A549 (cell line): ENCODE measurements around the gene TIGD6. TPM values are rescaled to one million over a fixed set of nuclear protein-coding genes. Genes with fewer than 3 reads are reported as not detected.

Experiments
- ATAC-seq, 2 experiments: fragments of 200-7000 bp in 1 of 2; fragments of >200 bp in 1 of 2; cut with Nextera tagmentation in 1 of 2; cut with Tn5 transposase in 1 of 2; 3 replicates each; pipeline versions ENCODE4 v1.8.0 to v1.9.1; 2018 to 2020; ENCODE audit warnings: mild to moderate bottlenecking in 1 of 2, moderate library complexity in 1 of 2
- CTCF ChIA-PET: fragments of 300-600 bp; sonication (Branson Sonifier 250); formaldehyde crosslinking; extraction: SDS; loops from one replicate; lab custom pipeline; 2021; ENCODE audit warnings: antibody characterized with exemption, inconsistent platforms; lab: Yijun Ruan, JAX
- POLR2A ChIA-PET: fragments of 350-600 bp; formaldehyde crosslinking; extraction: SDS; loops from one replicate; lab custom pipeline; 2021; ENCODE audit warnings: antibody characterized with exemption, inconsistent platforms; lab: Yijun Ruan, JAX
- DNase-seq, 2 experiments: peaks; one replicate each; pipeline versions ENCODE4 v3.0.0 to v3.0.0-alpha.2; 2011 to 2016; ENCODE audit warnings: low read depth in 1 of 2, low spot score in 1 of 2
- FAIRE-seq: peaks from 2 replicates; lab custom pipeline; 2011; peaks lifted over from hg19 to GRCh38; lab: Jason Lieb, UNC
- H3K27ac ChIP-seq, 2 experiments: fragments of >200 bp; sonication (Bioruptor Twin); formaldehyde crosslinking; 3 replicates each; pipeline ENCODE4 v1.5.1; 2016 to 2017
- H3K4me1 ChIP-seq: fragments of >200 bp; sonication (Bioruptor Twin); formaldehyde crosslinking; 3 replicates; pipeline ENCODE4 v1.6.1; 2016
- H3K4me2 ChIP-seq: fragments of >200 bp; sonication (Bioruptor Twin); formaldehyde crosslinking; 3 replicates; pipeline ENCODE4 v1.6.1; 2016
- H3K4me3 ChIP-seq: fragments of >200 bp; sonication (Bioruptor Twin); formaldehyde crosslinking; 3 replicates; pipeline ENCODE4 v1.5.1; 2016
- H3K9me3 ChIP-seq: fragments of >200 bp; sonication (Bioruptor Twin); formaldehyde crosslinking; 3 replicates; pipeline ENCODE4 v1.6.1; 2016
- BCL3 ChIP-seq: fragments of >200 bp; sonication (Bioruptor Twin); formaldehyde crosslinking; IDR thresholded peaks from 3 replicates; pipeline ENCODE4 v1.6.1; 2016
- CBX8 ChIP-seq: fragments of 200-600 bp; sonication (generic); IDR thresholded peaks from 2 replicates; pipeline ENCODE4 v1.6.1; 2016
- CHD4 ChIP-seq: fragments of 200-600 bp; sonication (generic); IDR thresholded peaks from 2 replicates; pipeline ENCODE4 v1.6.1; 2016; ENCODE audit warnings: antibody characterized with exemption, mild to moderate bottlenecking, borderline replicate concordance
- CTCF ChIP-seq: fragments of >200 bp; sonication (Bioruptor Twin); formaldehyde crosslinking; IDR thresholded peaks from 3 replicates; pipeline ENCODE4 v1.5.1; 2016
- E2F6 ChIP-seq: IDR thresholded peaks from 2 replicates; pipeline ENCODE4 v1.6.1; 2012; ENCODE audit warnings: low read depth, borderline replicate concordance
- EHF ChIP-seq: fragments of 250-450 bp; sonication (Bioruptor Pico); IDR thresholded peaks from 2 replicates; pipeline ENCODE4 v1.5.0; 2020; ENCODE audit warnings: mild to moderate bottlenecking
- EHMT2 ChIP-seq: fragments of 200-600 bp; sonication (generic); IDR thresholded peaks from 2 replicates; pipeline ENCODE4 v1.6.1; 2016; ENCODE audit warnings: antibody characterized with exemption, low read depth, mild to moderate bottlenecking, moderate library complexity
- ELK1 ChIP-seq: fragments of 150-350 bp; IDR thresholded peaks from 2 replicates; pipeline ENCODE4 v1.6.1; 2014; ENCODE audit warnings: low read depth, mild to moderate bottlenecking, low read length
- FOXS1 ChIP-seq: fragments of 250-450 bp; sonication (Bioruptor Pico); IDR thresholded peaks from 2 replicates; pipeline ENCODE4 v1.5.0; 2020; ENCODE audit warnings: mild to moderate bottlenecking, moderate library complexity
- HDAC2 ChIP-seq: fragments of 200-600 bp; sonication (generic); IDR thresholded peaks from 2 replicates; pipeline ENCODE4 v1.6.1; 2016
- HES2 ChIP-seq: fragments of >200 bp; sonication (Bioruptor Twin); formaldehyde crosslinking; IDR thresholded peaks from 2 replicates; pipeline ENCODE4 v1.6.1; 2016
- HEYL ChIP-seq: fragments of 250-450 bp; sonication (Bioruptor Pico); IDR thresholded peaks from 2 replicates; pipeline ENCODE4 v1.8.0; 2021; ENCODE audit warnings: mild to moderate bottlenecking, moderate library complexity
- HOXB13 ChIP-seq: fragments of 250-450 bp; sonication (Bioruptor Pico); IDR thresholded peaks from 2 replicates; pipeline ENCODE4 v1.5.0; 2020; ENCODE audit warnings: low read depth, mild to moderate bottlenecking, moderate library complexity
- HOXB5 ChIP-seq: fragments of 250-450 bp; sonication (Bioruptor Pico); IDR thresholded peaks from 2 replicates; pipeline ENCODE4 v1.5.0; 2020; ENCODE audit warnings: mild to moderate bottlenecking, moderate library complexity
- KDM5A ChIP-seq: fragments of 200-600 bp; sonication (generic); IDR thresholded peaks from 2 replicates; pipeline ENCODE4 v1.6.1; 2016; ENCODE audit warnings: antibody characterized with exemption, mild to moderate bottlenecking
- MAFK ChIP-seq: fragments of 450-650 bp; IDR thresholded peaks from 2 replicates; pipeline ENCODE4 v1.6.1; 2014; ENCODE audit not compliant: partially characterized antibody
- MYC ChIP-seq: IDR thresholded peaks from 2 replicates; pipeline ENCODE4 v1.6.1; 2012; ENCODE audit warnings: mild to moderate bottlenecking, inconsistent platforms, low read length, improper control_type of control experiment, borderline replicate concordance
- NFE2L2 ChIP-seq: fragments of 150-350 bp; conservative IDR thresholded peaks from 2 replicates; pipeline ENCODE4 v1.6.1; 2014; ENCODE audit warnings: low read length
- SMC3 ChIP-seq: fragments of >200 bp; sonication (Bioruptor Twin); formaldehyde crosslinking; IDR thresholded peaks from 3 replicates; pipeline ENCODE4 v1.6.1; 2018; ENCODE audit warnings: inconsistent platforms
- SREBF2 ChIP-seq: fragments of 450-650 bp; IDR thresholded peaks from 2 replicates; pipeline ENCODE4 v1.6.1; 2014; ENCODE audit warnings: mild to moderate bottlenecking, moderate library complexity
- TFCP2L1 ChIP-seq: fragments of 250-450 bp; sonication (Bioruptor Pico); IDR thresholded peaks from 2 replicates; pipeline ENCODE4 v1.5.0; 2021; ENCODE audit warnings: mild to moderate bottlenecking
- ZC3H11A ChIP-seq: fragments of 450-650 bp; IDR thresholded peaks from 2 replicates; pipeline ENCODE4 v1.6.1; 2014; ENCODE audit warnings: antibody characterized with exemption, mild to moderate bottlenecking
- WGBS: methylation state at CpG from one replicate; pipeline ENCODE4 v1.1.6; 2017; ENCODE audit errors: missing lambda C conversion rate; 5-methylcytosine and 5-hydroxymethylcytosine counted together
- polyA plus RNA-seq, 4 experiments: library from polyadenylated mRNA; depleted of rRNA in 3 of 4; stranded (reverse); fragments of >200 nt; fragmentation: RNase III in 1 of 4; extraction: RNeasy Plus Mini Kit Qiagen cat#74134 plus additional on column Dnase treatment in 1 of 4; gene quantifications; 2 replicates in 3 of 4; 3 replicates in 1 of 4; pipeline ENCODE4 v1.2.3, GENCODE V29; 2011 to 2017

Gene TIGD6
- polyA plus RNA-seq, 2 of the 4 experiments (the other 2 are of a cell fraction), result 4.3 to 7.3 TPM

GRCh38 chr5:150013931-150014330 is 13.5 kb upstream of the TIGD6 start (continued):
- no peak for TF ChIP-seq HES2
- TF ChIP-seq BCL3, result no peak
- no peak for TF ChIP-seq ZC3H11A
- no peak for TF ChIP-seq NFE2L2
- TF ChIP-seq SREBF2, result no peak
- no peak for TF ChIP-seq E2F6

- ChIA-PET POLR2A (no interaction called here), CTCF (interaction anchor here (1.1 to 1.2 kb wide), 4 partner anchors 14 to 176 kb away, joined by 3 to 4 read pairs (median 3); no protein-coding TSS in a partner anchor)
- Histone ChIP-seq H3K4me1 (no peaks in the 10 kb centered on the region), H3K4me3 (no peak overlapping the region), H3K9me3 (peaks cover 4% of the 10 kb centered on the region; the same call in 2 of the 3 replicates), H3K4me2 (no peak overlapping the region), H3K27ac (no peak overlapping the region)
- FAIRE-seq (no peak), ATAC-seq (peak in 1 of 2 experiments; percentile 35; a peak in 2 of 6 replicates), DNase-seq (no peak)
- TF ChIP-seq HDAC2, result no peak
- no peak for TF ChIP-seq EHF (CRISPR knock-in tag)
- no peak for TF ChIP-seq HOXB5 (CRISPR knock-in tag)
- TF ChIP-seq EHMT2, result no peak
- no peak for TF ChIP-seq CHD4
- no peak for TF ChIP-seq MAFK
- no peak for TF ChIP-seq HOXB13 (CRISPR knock-in tag)
- TF ChIP-seq SMC3, result no peak
- TF ChIP-seq MYC, result no peak
- TF ChIP-seq FOXS1, result no peak
- no peak for TF ChIP-seq HEYL
- no peak for TF ChIP-seq ELK1
- no peak for TF ChIP-seq KDM5A
- no peak for TF ChIP-seq CBX8
- TF ChIP-seq TFCP2L1, result no peak
- TF ChIP-seq CTCF, result no peak
- WGBS, result 97% methylated on average over 5 of the region's 6 CpGs
These were observed 9.4 kb upstream of the TIGD6 start for GRCh38 chr5:150009671-150010387.
